GM12892 (cell line): ENCODE data around the gene MMP20.

Experiments used
- POLR2A ChIP-seq: IDR thresholded peaks from 2 replicates; pipeline ENCODE4 v1.6.1; 2011; ENCODE audit warnings: low read depth, low read length, control low read depth
- POLR2AphosphoS5 ChIP-seq: IDR thresholded peaks from 2 replicates; pipeline ENCODE4 v1.6.1; 2011; ENCODE audit warnings: low read depth, low read length, control low read depth
- TAF1 ChIP-seq: IDR thresholded peaks from 2 replicates; pipeline ENCODE4 v1.6.1; 2011; ENCODE audit warnings: low read depth, mild to moderate bottlenecking, control low read depth, low read length, borderline replicate concordance

DNA sequence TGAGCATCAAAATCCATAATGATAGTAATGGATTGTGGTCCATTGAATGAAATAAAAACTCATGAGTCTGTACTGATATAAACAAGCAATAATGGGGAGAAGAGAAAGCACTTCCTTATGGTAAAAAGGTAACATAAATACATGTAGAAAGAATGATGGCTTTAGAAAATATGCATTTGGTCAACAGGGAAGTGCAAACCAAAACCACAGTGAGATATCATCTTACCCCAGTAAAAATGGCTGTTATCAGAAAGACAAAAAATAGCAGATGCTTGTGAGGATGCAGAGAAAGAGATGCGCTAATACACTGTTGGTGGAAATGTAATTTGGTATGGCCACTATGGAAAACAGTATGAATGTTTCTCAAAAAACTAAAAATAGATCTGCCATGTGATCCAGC lies 6.9 kb upstream of the MMP20 start:
- TF ChIP-seq POLR2AphosphoS5 = no peak
- TF ChIP-seq POLR2A = no peak
- no peak for TF ChIP-seq TAF1
